ENCODE measurements around the gene ANO1.
"Not testable (repeated sequence)": the region's sequence is repeated elsewhere in the genome, so short reads cannot be mapped to it uniquely, and the experiment has no call there.

The ANO1 gene

DNA sequence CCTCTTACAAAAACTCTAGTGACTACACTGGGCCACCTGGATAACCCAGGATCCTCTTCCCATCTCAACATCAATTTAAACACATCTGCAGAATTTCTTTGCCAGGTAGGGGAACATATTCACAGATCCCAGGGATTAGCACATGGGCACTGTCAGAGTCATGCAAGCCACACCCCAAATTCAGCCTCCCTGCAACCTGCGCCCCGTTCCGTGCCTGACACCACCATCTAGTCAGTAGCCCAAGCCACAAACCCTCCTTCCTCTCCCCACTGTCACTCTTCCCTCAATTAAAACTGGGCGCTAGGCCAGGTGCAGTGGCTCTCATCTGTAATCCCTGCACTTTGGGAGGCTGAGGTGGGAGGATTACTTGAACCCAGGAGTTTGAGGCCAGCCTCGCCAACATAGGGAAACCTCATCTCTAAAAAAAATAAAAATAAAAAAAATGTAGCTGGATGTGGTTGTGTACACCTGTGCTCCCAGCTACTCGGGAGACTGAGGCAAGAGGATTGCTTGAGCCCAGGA lies 131.3 kb downstream of the ANO1 start:
- intact Hi-C loops (cut with DNase I): loop anchor here (10.0 kb wide), 1 partner anchor 65 kb away; the partner anchor contains the start of gene PPFIA1
- no peak for DNase-seq

- intact Hi-C loops (cut with DNase I): no loop called here
- peak in 1 of 42 donors; percentile 15 for DNase-seq
Observed at GRCh38 chr11:70210051-70210501, 132.0 kb downstream of the ANO1 start.

DNA sequence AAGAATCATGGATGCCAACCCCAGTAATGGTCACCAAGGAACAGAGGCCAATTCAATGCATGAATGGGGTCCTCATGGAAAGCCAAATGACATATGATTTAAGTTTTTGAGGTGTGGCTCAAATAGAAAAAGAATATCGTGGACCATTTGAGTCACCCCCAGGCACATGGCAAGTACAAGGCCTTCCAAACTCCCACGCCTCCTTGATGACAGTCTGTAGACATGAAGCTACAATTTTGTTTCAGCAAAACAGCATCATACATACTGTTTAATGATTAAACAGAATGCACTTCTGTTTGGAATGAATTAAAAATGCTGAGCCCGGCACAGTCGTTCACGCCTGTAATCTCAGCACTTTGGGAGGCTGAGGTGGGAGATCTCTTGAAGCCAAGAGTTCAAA lies 132.4 kb downstream of the ANO1 start:
- intact Hi-C loops (cut with DNase I): no loop called here
- DNase-seq: peak in 1 of 42 donors; percentile 2

- intact Hi-C loops (cut with DNase I): no loop called here
Observed at GRCh38 chr11:70212227-70212811, 134.2 kb downstream of the ANO1 start.

GRCh38 chr11:70217388-70217787 lies 139.3 kb downstream of the ANO1 start:
- intact Hi-C loops (cut with DNase I); DNase-seq: not testable (repeated sequence)

More at GRCh38 chr11:70212227-70212811, 134.2 kb downstream of the ANO1 start:
- DNase-seq: peak in 1 of 42 donors; percentile 11

GRCh38 chr11:70218076-70218475 lies 140.0 kb downstream of the ANO1 start:
- intact Hi-C loops (cut with DNase I): not testable (repeated sequence)
- peak in 1 of 42 donors; percentile 1 for DNase-seq

DNA sequence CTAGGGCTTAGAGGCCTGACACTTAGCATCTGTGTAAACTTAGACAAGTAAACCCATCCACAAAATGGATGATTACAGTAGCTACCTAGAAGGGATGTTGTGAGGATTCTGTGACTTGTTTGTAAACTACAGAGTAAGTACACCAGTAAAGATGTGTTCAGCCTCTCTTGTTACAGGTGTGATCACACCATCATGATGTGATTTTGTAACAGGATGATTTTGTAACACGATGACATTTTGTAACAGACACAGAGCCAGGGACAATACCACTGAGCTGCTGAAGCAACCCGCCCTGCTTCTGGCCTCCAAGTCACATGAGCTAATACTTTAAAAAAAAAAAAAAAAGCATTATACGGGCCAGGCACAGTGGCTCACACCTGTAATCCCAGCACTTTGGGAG lies 142.0 kb downstream of the ANO1 start:
- intact Hi-C loops (cut with DNase I): no loop called here
- no peak for DNase-seq

DNA sequence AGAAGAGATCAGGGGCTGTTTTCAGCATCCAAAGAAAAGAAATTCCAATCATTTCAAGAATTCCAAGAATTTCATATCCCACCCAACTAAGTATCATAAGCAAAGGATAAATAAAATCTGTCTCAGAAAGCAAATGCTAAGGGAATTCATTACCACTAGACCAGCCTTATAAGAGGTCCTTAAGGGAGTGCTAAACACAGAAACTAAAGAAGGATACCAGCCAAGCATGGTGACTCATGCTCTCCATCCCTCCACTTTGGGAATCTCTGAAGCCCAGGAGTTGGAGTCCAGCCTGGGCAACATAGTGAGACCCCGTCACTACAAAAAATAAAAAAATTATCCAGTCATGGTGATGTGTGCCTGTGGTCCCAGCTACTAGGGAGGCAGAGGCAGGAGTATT lies 142.8 kb downstream of the ANO1 start:
- intact Hi-C loops (cut with DNase I): no loop called here
- no peak for DNase-seq

DNA sequence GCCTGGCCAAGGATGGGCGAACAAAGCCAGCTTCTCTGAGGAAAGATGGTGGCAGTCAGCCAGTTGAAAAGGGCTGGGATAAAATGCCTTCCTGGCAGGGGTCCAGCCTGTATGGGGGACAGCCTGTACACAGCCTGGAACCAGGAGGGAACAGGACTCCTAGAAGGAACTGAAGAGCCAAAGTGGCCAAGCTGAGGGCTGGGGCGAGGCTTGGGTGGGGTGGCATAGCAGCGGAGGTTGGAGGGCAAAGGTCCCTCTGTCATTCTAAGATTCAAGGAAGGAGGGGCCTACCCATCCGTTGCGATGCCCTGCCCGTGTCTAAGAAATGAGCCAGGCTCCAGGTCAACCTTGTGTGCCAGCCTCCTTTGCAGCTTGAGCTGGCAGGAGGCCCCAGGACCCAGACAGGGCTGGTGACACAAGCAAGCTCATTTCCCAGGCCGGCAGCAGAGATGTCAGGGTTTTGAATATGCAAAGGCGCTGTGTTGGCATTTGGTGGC lies 147.6 kb downstream of the ANO1 start:
- DNase-seq: peak in 11 of 42 donors; percentile 12 to 43 (median 22)
- intact Hi-C loops (cut with DNase I): no loop called here

DNA sequence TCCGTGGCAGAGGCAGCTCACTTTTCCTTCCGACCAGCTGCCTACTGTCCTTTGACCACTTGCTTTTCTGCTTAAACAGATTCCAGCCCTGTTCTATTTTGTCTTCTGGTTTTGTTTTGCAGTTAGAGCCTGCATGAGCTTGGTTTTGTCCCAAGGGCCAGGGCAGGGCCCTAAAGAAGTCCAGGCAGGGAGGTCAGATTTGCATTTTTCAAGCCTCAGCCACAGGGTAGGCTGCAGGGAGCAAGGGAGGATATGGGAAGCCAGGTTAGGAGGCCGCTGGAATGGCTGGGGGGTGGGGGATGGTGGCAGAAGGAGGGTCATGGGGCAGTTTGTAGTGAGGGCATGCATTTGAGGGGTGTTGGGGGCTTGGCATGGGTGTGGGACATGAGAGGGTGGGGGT lies 148.1 kb downstream of the ANO1 start:
- intact Hi-C loops (cut with DNase I): no loop called here
- DNase-seq: no peak

GRCh38 chr11:70226967-70227366 lies 148.8 kb downstream of the ANO1 start:
- intact Hi-C loops (cut with DNase I): no loop called here
- no peak for DNase-seq

GRCh38 chr11:70229737-70230136 lies 151.6 kb downstream of the ANO1 start:
- intact Hi-C loops (cut with DNase I): no loop called here
- no peak for DNase-seq

- no peak for DNase-seq
- intact Hi-C loops (cut with DNase I): no loop called here
Observed at GRCh38 chr11:70230151-70230839, 152.2 kb downstream of the ANO1 start.

GRCh38 chr11:70230840-70231710 lies 153.0 kb downstream of the ANO1 start:
- intact Hi-C loops (cut with DNase I): no loop called here
- DNase-seq: no peak

DNA sequence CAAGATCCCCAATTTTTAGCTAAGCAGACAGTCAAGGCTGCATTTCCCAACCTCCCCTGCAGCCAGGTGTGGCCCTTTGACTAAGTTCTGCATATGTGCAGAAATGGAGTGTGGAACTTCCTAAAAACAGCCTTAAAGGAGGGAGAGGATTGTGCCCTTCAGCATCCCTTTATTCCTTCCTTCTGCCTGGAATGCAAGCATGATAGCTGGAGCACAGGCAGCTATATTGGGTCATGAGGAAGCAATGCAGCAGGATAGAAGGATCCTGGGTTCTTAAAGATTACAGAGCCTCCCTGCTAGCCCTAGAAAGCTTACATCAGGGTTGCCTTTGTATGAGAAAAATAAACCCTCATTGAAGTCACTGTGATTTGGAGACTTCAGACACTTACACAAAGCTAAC lies 154.9 kb downstream of the ANO1 start:
- intact Hi-C loops (cut with DNase I): no loop called here

GRCh38 chr11:70233511-70233934 lies 155.4 kb downstream of the ANO1 start:
- DNase-seq: no peak
- intact Hi-C loops (cut with DNase I): no loop called here

More for the DNA sequence above, 154.9 kb downstream of the ANO1 start:
- no peak for DNase-seq

GRCh38 chr11:70233962-70234361 lies 155.8 kb downstream of the ANO1 start:
- intact Hi-C loops (cut with DNase I): no loop called here

More at GRCh38 chr11:70233962-70234361, 155.8 kb downstream of the ANO1 start:
- DNase-seq: no peak
